ENCODE results near the gene MPP7. TPM values are rescaled to one million over a fixed set of nuclear protein-coding genes. Genes with fewer than 3 reads are reported as not detected.

The MPP7 gene
- total and polyA plus RNA-seq, 2 of the 8 experiments (the other 6 are each of a cell fraction or from before 2014, with no cell fraction given) = 1.9 to 9.3 TPM

DNA sequence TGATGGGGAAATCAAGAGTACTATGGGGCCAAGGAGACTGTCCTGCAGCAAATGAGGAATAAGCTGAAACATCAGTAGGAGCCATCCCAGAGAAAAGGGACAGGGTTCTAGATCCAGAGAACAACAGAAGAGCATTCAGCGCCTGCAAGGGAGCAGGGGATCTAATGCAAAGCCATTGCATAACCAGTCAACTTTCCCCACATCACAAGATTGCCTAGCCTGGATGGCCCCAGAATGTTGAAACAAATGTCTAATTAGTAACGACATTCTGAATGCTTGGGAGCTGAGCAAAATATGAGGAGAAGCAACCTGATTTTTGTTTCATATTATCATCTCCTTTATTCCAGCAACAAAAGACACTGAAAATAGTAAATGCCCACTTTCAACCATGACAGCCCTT lies 2.7 kb upstream of the MPP7 start (continued):
- TF ChIP-seq, protein P1, sequence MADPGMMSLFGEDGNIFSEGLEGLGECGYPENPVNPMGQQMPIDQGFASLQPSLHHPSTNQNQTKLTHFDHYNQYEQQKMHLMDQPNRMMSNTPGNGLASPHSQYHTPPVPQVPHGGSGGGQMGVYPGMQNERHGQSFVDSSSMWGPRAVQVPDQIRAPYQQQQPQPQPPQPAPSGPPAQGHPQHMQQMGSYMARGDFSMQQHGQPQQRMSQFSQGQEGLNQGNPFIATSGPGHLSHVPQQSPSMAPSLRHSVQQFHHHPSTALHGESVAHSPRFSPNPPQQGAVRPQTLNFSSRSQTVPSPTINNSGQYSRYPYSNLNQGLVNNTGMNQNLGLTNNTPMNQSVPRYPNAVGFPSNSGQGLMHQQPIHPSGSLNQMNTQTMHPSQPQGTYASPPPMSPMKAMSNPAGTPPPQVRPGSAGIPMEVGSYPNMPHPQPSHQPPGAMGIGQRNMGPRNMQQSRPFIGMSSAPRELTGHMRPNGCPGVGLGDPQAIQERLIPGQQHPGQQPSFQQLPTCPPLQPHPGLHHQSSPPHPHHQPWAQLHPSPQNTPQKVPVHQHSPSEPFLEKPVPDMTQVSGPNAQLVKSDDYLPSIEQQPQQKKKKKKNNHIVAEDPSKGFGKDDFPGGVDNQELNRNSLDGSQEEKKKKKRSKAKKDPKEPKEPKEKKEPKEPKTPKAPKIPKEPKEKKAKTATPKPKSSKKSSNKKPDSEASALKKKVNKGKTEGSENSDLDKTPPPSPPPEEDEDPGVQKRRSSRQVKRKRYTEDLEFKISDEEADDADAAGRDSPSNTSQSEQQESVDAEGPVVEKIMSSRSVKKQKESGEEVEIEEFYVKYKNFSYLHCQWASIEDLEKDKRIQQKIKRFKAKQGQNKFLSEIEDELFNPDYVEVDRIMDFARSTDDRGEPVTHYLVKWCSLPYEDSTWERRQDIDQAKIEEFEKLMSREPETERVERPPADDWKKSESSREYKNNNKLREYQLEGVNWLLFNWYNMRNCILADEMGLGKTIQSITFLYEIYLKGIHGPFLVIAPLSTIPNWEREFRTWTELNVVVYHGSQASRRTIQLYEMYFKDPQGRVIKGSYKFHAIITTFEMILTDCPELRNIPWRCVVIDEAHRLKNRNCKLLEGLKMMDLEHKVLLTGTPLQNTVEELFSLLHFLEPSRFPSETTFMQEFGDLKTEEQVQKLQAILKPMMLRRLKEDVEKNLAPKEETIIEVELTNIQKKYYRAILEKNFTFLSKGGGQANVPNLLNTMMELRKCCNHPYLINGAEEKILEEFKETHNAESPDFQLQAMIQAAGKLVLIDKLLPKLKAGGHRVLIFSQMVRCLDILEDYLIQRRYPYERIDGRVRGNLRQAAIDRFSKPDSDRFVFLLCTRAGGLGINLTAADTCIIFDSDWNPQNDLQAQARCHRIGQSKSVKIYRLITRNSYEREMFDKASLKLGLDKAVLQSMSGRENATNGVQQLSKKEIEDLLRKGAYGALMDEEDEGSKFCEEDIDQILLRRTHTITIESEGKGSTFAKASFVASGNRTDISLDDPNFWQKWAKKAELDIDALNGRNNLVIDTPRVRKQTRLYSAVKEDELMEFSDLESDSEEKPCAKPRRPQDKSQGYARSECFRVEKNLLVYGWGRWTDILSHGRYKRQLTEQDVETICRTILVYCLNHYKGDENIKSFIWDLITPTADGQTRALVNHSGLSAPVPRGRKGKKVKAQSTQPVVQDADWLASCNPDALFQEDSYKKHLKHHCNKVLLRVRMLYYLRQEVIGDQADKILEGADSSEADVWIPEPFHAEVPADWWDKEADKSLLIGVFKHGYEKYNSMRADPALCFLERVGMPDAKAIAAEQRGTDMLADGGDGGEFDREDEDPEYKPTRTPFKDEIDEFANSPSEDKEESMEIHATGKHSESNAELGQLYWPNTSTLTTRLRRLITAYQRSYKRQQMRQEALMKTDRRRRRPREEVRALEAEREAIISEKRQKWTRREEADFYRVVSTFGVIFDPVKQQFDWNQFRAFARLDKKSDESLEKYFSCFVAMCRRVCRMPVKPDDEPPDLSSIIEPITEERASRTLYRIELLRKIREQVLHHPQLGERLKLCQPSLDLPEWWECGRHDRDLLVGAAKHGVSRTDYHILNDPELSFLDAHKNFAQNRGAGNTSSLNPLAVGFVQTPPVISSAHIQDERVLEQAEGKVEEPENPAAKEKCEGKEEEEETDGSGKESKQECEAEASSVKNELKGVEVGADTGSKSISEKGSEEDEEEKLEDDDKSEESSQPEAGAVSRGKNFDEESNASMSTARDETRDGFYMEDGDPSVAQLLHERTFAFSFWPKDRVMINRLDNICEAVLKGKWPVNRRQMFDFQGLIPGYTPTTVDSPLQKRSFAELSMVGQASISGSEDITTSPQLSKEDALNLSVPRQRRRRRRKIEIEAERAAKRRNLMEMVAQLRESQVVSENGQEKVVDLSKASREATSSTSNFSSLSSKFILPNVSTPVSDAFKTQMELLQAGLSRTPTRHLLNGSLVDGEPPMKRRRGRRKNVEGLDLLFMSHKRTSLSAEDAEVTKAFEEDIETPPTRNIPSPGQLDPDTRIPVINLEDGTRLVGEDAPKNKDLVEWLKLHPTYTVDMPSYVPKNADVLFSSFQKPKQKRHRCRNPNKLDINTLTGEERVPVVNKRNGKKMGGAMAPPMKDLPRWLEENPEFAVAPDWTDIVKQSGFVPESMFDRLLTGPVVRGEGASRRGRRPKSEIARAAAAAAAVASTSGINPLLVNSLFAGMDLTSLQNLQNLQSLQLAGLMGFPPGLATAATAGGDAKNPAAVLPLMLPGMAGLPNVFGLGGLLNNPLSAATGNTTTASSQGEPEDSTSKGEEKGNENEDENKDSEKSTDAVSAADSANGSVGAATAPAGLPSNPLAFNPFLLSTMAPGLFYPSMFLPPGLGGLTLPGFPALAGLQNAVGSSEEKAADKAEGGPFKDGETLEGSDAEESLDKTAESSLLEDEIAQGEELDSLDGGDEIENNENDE (IDR thresholded peaks at IDR 0.05; ENCODE audit: insufficient replicate concordance, low read length) = no peak
- TF ChIP-seq SIRT6 (IDR thresholded peaks at IDR 0.05; ENCODE audit: low read length) = no peak
- TF ChIP-seq JUN (IDR thresholded peaks at IDR 0.05; ENCODE audit: low read depth, low read length) = no peak
- no peak for TF ChIP-seq CHD1 (IDR thresholded peaks at IDR 0.05; ENCODE audit: low read depth, low read length)
- TF ChIP-seq NANOG (IDR thresholded peaks at IDR 0.05; ENCODE audit: insufficient read depth, low read depth, low read length, poor library complexity, severe bottlenecking) = no peak
- no peak for TF ChIP-seq MAFK (IDR thresholded peaks at IDR 0.05; ENCODE audit: low read depth, low read length)
- TF ChIP-seq ZNF274 (IDR thresholded peaks at IDR 0.05; ENCODE audit: borderline replicate concordance, extremely low read depth, low read length) = no peak

All from H1 (cell line).